Stimulated activated naive CD8-positive, alpha-beta T cell treated with anti-CD3 and anti-CD28 coated beads, Interleukin-15, Interleukin-2, amounts not matched to agents 100 U/mL and 50 U/mL, for 24 hours (primary cell): Measurements from ENCODE around the gene LRRC66.

Experiments
- ATAC-seq: fragments of 150-1000 bp; cut with Tn5 transposase; one replicate; pipeline ENCODE4 v1.10.0; 2021
- DNase-seq: peaks from one replicate; pipeline ENCODE4 v3.0.0; 2021

Gene LRRC66

DNA sequence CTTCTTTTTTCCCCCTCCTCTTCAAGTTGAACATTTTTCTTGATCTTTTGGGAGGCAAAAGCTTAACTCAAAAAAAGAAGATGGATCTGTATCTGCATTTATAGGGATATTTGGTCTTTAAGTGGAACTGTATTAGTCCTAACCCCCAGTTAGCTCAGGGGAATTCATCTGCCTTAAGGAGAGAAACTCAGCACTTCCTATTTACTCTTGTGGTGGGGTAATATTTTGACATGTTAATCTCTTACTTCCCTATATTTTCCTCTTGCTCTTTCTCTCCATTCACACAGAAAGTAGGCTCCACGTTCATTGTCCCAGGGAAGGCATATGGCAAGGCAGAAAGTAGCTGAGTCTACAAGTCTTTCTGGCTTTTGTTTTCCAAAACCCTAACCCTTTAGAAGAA lies 5.3 kb downstream of the LRRC66 start:
- ATAC-seq (no peak), DNase-seq (no peak)

DNA sequence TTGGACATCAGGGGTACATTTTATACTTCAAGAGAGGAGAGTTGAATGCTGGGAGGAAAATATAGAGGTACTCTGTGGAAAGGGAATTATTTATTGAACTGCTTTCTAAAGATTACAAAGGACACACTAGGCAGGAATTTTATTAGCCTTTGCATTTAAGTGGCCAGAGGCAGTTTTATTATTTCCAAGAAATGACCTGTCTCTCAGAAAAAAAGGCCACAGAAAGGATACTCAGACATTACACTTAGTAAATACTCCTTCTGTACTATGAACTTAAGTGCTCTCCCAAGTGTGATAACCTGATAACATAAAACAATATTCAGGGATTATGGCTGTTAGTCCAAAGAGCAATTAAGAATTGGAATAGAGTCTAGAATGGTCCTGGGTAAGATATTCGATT lies 7.5 kb downstream of the LRRC66 start:
- no peak for DNase-seq
- no peak for ATAC-seq

DNA sequence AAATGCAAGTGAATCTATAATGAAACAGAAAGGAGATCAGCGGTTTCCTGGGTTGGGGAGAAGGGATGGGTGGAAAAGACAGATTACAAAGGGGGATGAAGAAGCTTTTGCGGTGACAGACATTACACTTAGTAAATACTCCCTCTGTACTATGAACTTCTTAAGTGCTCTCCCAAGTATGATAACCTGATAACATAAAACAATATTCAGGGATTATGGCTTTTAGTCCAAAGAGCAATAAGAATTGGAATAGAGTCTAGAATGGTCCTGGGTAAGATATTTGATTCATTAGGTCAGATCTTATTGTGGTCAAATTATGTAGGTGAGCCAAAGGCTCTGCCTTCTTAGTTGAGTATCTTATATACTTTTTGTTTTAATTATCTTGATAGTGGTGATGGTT lies 9.2 kb downstream of the LRRC66 start:
- DNase-seq: no peak
- no peak for ATAC-seq

- ATAC-seq: no peak
Measured at GRCh38 chr4:52006887-52007286, 13.3 kb downstream of the LRRC66 start.

DNA sequence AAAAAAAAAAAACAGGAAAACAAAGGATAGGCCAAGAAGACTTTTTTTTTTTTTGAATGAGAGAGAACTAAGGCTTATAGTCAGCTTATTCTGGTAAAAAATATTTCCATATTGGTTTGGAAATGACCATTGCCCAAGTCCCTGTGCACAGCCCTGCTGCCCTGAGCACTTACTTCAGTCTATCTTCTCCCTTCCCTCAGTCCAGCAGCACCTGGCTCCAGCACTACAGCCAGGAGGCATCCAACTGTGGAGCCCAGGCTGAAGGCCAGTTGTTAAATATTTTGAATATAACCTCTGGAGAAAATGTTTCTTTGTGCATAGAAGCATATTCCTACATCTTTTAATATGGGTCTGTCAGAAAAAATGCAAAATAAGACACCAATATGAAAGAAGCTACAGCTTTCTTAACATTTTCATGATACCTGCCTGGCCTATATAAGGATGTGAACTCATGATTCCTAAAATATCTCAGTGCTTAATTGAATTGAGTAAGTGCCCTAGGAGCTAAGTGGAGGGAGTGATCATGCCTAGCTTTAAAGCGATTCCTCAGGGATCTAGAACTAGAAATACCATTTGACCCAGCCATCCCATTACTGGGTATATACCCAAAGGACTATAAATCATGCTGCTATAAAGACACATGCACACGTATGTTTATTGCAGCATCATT lies 14.4 kb downstream of the LRRC66 start:
- ATAC-seq: no peak
- DNase-seq: no peak

More at GRCh38 chr4:52006887-52007286, 13.3 kb downstream of the LRRC66 start:
- DNase-seq: no peak

DNA sequence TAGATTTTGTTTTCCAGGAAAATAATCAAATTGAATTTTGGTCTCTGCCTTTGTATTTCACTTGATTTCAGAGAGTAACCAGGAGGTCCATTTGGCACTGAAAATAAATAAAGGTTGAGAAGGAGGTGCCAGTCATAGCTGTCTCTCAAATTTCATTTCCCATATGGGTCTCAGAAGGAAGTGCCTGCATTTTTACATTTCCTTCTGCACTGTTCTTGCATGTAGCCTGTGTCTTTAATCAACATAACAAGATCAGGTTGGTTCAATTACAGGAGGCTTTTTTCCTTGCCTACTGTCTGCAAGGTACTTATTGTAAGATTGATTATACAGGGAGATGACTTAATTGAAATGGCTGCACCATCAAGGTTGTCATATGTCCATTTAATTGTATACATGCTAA lies 15.7 kb downstream of the LRRC66 start:
- no peak for ATAC-seq
- no peak for DNase-seq

- ATAC-seq (no peak), DNase-seq (no peak)
Measured at GRCh38 chr4:52001616-52002015, 18.5 kb downstream of the LRRC66 start.

- DNase-seq (no peak), ATAC-seq (no peak)
Measured at GRCh38 chr4:51999250-51999649, 20.9 kb downstream of the LRRC66 start.

GRCh38 chr4:51998837-51999236 lies 21.3 kb downstream of the LRRC66 start:
- ATAC-seq: no peak
- no peak for DNase-seq

GRCh38 chr4:51997647-51998046 lies 22.5 kb downstream of the LRRC66 start:
- DNase-seq: no peak
- no peak for ATAC-seq

DNA sequence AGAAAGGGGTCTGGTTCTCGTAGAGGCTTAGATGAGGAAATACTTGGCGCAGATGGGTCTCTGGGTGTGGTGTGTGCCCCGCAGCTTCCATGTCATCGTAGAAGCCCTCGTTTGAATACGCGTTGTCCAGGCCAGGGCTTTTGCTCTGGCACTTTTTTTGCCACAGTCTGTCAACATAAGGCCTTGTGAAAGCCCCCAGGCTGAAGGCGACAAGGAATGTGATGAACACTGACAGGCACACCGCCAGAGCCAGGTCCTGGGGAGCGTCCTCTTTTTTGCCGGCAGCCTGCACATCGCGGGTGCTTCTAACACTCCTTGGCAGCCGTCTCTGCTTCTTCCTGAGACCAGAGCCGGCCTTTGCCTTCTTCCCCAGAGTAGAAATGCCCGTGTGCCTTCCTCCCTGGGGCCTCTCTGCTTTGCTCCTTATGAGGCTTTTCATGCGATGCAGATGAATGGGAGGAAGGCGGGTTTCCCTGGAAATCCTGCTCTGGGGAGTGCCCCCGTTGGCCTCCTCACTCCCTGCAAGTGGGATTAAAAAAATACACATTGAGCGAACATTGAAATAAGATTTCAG lies 24.4 kb downstream of the LRRC66 start:
- DNase-seq (no peak), ATAC-seq (no peak)

DNA sequence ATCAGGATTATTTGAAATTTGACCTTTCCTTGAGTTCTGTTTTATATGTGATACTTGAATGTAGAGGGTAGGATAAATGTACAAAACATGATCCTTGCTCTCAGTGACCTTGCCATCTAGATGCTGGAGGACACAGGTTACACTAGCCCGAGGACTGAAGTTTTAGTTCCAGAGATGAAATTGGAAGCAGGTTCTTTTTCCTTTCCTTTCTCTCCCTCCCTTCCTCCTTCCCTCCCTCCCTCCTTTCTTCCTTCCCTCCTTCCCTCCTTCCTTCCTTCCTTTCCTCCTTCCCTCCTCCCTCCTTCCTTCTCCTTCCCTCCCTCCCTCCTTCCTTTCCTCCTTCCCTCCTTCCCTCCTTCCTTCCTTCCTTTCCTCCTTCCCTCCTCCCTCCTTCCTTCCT lies 54.3 kb downstream of the LRRC66 start:
- no peak for ATAC-seq
- DNase-seq: no peak

DNA sequence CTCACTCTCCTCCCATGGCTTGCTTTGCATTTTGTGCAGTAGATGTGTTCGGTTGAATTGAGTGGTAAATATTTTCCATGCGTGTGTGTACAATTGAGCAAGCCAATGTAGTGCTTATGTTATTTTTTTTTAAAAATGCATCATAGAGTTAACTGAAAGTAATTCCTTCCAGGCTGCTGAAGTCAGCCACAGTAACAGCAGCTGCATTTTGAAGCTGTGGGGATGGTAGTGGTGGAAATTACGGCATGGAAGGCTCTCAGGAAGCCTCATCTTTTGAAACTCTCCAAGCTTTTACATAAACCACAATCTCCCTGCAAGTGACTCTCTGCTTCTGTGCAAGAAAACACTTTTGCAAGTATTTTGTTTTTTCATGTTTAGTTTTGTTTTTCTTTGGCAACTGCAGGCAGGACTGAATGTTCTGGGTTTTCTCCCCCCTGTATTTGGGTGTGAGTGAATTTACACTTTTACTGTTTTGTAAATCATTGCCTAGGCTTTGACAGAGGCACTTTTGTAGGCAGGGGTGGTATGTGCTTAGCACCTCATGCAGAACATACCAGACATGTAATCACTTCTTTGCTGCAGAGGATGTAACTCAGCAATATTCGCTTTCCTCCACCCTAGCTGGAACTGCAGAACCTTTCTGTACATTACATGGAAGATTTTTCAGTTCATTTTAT lies 56.2 kb downstream of the LRRC66 start:
- no peak for ATAC-seq
- DNase-seq: no peak

DNA sequence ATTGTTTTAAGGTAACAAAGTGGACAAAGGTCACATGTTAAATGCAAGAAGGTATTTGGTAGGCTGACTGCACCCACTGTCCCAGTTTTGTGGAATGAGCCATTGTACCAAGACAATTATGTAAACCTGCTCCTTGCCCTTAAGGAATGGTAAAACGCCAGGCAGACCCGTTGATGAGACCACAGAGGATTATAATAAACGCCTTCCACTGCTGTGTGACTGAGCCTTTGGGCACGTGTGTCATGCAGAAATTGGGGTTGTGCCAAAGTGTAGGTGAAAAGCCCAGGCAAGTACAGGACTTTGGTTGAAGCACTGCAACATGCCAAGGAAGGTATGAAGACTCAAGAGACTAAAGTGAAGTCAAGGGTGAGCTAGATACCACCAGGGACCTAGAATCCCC lies 59.7 kb downstream of the LRRC66 start:
- ATAC-seq (no peak), DNase-seq (no peak)

- DNase-seq (no peak), ATAC-seq (no peak)
Measured at GRCh38 chr4:51958199-51958968, 61.8 kb downstream of the LRRC66 start.
